ENCODE data around the gene PLEKHH2.
"Not testable (repeated sequence)": the region's sequence is repeated elsewhere in the genome, so short reads cannot be mapped to it uniquely, and the experiment has no call there.

The PLEKHH2 gene

DNA sequence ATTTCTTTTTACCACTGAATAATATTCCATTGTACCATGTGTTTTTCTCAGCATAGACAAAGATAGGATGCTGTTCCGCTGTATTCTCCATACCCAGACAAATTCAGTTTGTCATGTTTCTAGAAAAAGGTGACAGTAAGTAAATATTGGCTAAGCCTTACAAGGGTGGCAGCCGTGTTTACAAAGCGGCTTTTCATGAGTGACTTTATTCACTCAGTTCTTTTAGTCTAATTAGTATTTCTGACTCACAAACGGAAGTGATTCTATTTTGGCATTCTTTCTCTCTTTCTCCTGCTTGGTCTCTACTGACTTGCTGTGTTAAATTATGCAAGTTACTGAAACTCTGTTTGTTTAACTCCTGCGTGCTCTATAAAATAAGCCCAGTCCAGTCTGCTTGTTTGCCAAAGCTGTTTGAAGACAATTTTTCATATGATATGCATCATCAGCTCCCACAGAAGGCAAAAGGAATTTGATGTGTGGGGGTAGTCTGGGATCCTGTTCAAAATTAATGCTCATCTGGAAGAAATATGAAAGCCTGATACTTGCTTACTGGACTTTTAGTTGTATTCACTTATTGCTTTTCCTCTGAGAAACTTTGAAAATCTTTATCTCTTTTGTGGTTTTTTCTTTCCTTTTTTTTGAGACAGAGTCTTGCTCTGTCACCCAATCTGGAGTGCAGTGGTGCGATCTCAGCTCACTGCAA, 2.3 kb upstream of the PLEKHH2 start:
- Histone ChIP-seq H3K27me3 (ENCODE audit: insufficient read depth, poor library complexity, severe bottlenecking) (peaks cover 7% of the 10 kb centered on the region), H3K4me1 (ENCODE audit: insufficient read depth, poor library complexity, severe bottlenecking) (peaks cover 4% of the 10 kb centered on the region), H3K9me3 (ENCODE audit: severe bottlenecking) (no peaks in the 10 kb centered on the region), H3K36me3 (ENCODE audit: low read depth) (no peaks in the 10 kb centered on the region), H3K4me3 (ENCODE audit: severe bottlenecking) (no peak overlapping the region), H3K27ac (ENCODE audit: poor library complexity, severe bottlenecking) (no peak overlapping the region)
- no peak for DNase-seq (ENCODE audit: low spot score)
- ATAC-seq (ENCODE audit: low read depth) = peak; percentile 17; the same call in 2 of the 3 replicates
- TF ChIP-seq, protein P1, sequence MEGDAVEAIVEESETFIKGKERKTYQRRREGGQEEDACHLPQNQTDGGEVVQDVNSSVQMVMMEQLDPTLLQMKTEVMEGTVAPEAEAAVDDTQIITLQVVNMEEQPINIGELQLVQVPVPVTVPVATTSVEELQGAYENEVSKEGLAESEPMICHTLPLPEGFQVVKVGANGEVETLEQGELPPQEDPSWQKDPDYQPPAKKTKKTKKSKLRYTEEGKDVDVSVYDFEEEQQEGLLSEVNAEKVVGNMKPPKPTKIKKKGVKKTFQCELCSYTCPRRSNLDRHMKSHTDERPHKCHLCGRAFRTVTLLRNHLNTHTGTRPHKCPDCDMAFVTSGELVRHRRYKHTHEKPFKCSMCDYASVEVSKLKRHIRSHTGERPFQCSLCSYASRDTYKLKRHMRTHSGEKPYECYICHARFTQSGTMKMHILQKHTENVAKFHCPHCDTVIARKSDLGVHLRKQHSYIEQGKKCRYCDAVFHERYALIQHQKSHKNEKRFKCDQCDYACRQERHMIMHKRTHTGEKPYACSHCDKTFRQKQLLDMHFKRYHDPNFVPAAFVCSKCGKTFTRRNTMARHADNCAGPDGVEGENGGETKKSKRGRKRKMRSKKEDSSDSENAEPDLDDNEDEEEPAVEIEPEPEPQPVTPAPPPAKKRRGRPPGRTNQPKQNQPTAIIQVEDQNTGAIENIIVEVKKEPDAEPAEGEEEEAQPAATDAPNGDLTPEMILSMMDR (IDR thresholded peaks at IDR 0.05; ENCODE audit: poor library complexity, severe bottlenecking) = no peak

DNA sequence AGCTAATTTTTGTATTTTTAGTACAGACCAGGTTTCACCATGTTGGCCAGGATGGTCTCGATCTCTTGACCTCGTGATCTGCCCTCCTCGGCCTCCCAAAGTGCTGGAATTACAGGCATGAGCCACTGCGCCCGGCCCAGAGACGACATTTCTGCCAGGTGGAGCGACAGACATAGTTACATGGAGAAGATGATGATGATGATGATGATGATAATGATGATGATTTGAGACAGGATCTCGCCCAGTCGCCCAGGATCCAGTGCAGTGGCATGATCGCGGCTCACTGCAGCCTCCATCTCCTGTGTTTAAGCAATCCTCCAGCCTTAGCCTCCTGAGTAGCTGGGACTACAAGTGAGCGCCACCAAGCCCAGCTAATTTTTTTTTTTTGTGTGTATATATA, 907 bp upstream of the PLEKHH2 start:
- H3K27me3 ChIP-seq (ENCODE audit: insufficient read depth, poor library complexity, severe bottlenecking); H3K36me3 ChIP-seq (ENCODE audit: low read depth); H3K9me3 ChIP-seq (ENCODE audit: severe bottlenecking); DNase-seq (ENCODE audit: low spot score); H3K4me1 ChIP-seq (ENCODE audit: insufficient read depth, poor library complexity, severe bottlenecking); ATAC-seq (ENCODE audit: low read depth); H3K27ac ChIP-seq (ENCODE audit: poor library complexity, severe bottlenecking); H3K4me3 ChIP-seq (ENCODE audit: severe bottlenecking): not testable (repeated sequence)

DNA sequence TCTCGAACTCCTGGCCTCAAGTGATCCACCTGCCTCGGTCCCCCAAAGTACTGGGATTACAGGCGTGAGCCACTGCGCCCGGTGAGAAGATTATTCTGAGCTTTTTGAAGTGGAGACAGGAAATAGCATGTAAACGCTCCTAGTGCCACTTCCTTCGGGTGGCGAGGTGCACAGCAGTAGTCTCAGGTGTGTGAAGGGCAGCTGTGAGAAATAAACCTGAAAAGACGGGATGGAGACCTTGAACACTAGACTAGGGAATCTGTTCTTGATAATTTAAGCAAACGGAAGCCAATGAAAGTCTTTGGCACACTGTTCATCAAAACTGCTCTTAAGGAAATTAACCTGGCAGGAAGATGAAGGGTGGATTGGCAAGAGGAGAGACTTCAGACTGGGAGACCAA, 439 bp upstream of the PLEKHH2 start:
- Histone ChIP-seq H3K36me3 (ENCODE audit: low read depth) (no peaks in the 10 kb centered on the region), H3K4me3 (ENCODE audit: severe bottlenecking) (peak overlapping the region; percentile 79), H3K4me1 (ENCODE audit: insufficient read depth, poor library complexity, severe bottlenecking) (peaks cover 4% of the 10 kb centered on the region), H3K27ac (ENCODE audit: poor library complexity, severe bottlenecking) (no peak overlapping the region), H3K27me3 (ENCODE audit: insufficient read depth, poor library complexity, severe bottlenecking) (peaks cover 7% of the 10 kb centered on the region), H3K9me3 (ENCODE audit: severe bottlenecking) (no peaks in the 10 kb centered on the region)
- DNase-seq (ENCODE audit: low spot score) = no peak
- TF ChIP-seq, protein P1 (IDR thresholded peaks at IDR 0.05; ENCODE audit: poor library complexity, severe bottlenecking) = no peak
- ATAC-seq (ENCODE audit: low read depth) = no peak; the same call in 2 of the 3 replicates

DNA sequence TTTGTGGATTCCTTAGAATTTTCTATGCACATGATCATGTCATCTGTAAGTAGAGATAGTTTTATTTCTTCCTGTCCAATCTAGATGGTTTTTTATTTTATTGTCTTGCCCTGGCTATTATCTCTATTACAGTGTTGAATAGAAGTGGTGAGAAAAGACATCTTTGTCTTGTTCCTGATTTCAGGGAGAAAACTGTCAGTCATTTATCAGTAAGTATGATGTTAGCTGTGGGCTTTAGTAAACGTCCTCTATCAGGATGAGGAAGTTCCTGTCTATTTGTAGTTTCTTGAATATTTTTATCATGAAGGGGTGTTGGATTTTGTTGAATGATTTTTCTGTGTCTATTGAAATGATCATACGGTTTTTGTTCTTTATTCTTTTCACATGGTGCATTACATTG, 5.3 kb downstream of the PLEKHH2 start:
- Histone ChIP-seq H3K9me3 (ENCODE audit: severe bottlenecking) (no peaks in the 10 kb centered on the region), H3K4me3 (ENCODE audit: severe bottlenecking) (no peak overlapping the region), H3K27me3 (ENCODE audit: insufficient read depth, poor library complexity, severe bottlenecking) (no peaks in the 10 kb centered on the region), H3K27ac (ENCODE audit: poor library complexity, severe bottlenecking) (no peak overlapping the region), H3K4me1 (ENCODE audit: insufficient read depth, poor library complexity, severe bottlenecking) (no peaks in the 10 kb centered on the region), H3K36me3 (ENCODE audit: low read depth) (no peaks in the 10 kb centered on the region)
- no peak for ATAC-seq (ENCODE audit: low read depth)
- no peak for DNase-seq (ENCODE audit: low spot score)
- TF ChIP-seq, protein P1 (IDR thresholded peaks at IDR 0.05; ENCODE audit: poor library complexity, severe bottlenecking) = no peak

DNA sequence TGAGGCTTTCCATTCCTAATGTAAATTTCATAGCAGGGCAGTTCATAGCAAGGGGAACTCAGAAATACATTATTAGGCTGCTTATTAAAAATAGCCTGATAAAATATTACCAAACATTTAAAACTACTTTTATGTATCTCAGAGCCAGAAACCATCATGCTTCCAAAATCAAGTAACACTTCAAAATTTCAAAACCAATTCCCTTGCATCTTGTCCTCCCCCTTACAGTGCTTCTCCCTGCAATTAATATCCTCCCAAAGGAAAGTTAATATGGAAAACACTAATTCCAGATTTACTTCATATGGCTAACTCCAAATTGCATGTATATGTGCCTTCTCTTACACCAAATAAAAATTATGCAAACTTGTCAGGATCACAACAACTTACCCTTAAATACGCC, 6.6 kb downstream of the PLEKHH2 start:
- H3K36me3 ChIP-seq (ENCODE audit: low read depth) = no peaks in the 10 kb centered on the region
- no peak for DNase-seq (ENCODE audit: low spot score)
- H3K4me1 ChIP-seq (ENCODE audit: insufficient read depth, poor library complexity, severe bottlenecking) = no peaks in the 10 kb centered on the region
- no peak overlapping the region for H3K4me3 ChIP-seq (ENCODE audit: severe bottlenecking)
- TF ChIP-seq, protein P1 (IDR thresholded peaks at IDR 0.05; ENCODE audit: poor library complexity, severe bottlenecking) = no peak
- H3K27ac ChIP-seq (ENCODE audit: poor library complexity, severe bottlenecking) = no peak overlapping the region
- H3K27me3 ChIP-seq (ENCODE audit: insufficient read depth, poor library complexity, severe bottlenecking) = no peaks in the 10 kb centered on the region
- ATAC-seq (ENCODE audit: low read depth) = no peak
- H3K9me3 ChIP-seq (ENCODE audit: severe bottlenecking) = no peaks in the 10 kb centered on the region
